Measurements from ENCODE around the gene SPOCK1. TPM values are rescaled to one million over a fixed set of nuclear protein-coding genes. Genes with fewer than 3 reads are reported as not detected.

The SPOCK1 gene
- total RNA-seq, 1 experiment from 2014 or later: 4.0 TPM

DNA sequence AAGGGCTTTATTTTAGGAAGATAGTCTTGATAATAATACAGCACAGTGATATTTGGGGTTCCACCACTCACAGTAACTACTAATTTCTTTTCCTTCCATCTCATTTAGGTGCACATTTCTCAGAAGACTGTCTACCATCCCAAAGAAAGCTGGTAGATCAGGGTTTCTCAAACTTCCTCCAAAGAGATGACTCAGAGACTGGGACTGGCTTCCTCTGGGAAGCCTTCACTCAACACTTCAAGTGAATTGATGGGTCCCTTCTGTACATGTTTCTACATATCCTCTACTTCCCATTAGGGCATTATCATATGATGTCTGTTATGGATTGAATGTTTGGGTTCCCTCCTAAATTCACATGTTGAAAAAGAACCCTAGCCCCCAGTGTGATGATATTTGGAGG lies 138.5 kb downstream of the SPOCK1 start:
- no peaks in the 10 kb centered on the region for H3K4me1 ChIP-seq (ENCODE audit: insufficient read depth, low read length, poor library complexity, severe bottlenecking)
- TF ChIP-seq CTCF (conservative IDR thresholded peaks at IDR 0.05; ENCODE audit: low read depth, low read length) (no peak), EZH2 (IDR thresholded peaks at IDR 0.05; ENCODE audit: borderline replicate concordance, low read depth, low read length, poor library complexity, severe bottlenecking) (no peak)
- CTCF ChIA-PET: no interaction called here
- DNase-seq (ENCODE audit: low spot score): no peak
- no TSS peak for BruUV-seq (replicated peaks)
- H3K9me3 ChIP-seq (ENCODE audit: low read depth, low read length, poor library complexity, severe bottlenecking): no peaks in the 10 kb centered on the region
- H3K36me3 ChIP-seq (ENCODE audit: insufficient read depth, low read length, poor library complexity, severe bottlenecking): no peaks in the 10 kb centered on the region
- POLR2A ChIA-PET (ENCODE audit: low non-redundant PET): no interaction called here
- H3K27ac ChIP-seq (ENCODE audit: low read depth, low read length, poor library complexity, severe bottlenecking): no peak overlapping the region
- H3K27me3 ChIP-seq (replicated peaks; ENCODE audit: insufficient read depth, low read depth, low read length, poor library complexity): peaks cover 38% of the 10 kb centered on the region
- no peak overlapping the region for H3K4me3 ChIP-seq (ENCODE audit: low read depth, low read length, poor library complexity, severe bottlenecking)
- intact Hi-C loops (cut with micrococcal nuclease; ENCODE audit: unreplicated experiment): no loop called here

DNA sequence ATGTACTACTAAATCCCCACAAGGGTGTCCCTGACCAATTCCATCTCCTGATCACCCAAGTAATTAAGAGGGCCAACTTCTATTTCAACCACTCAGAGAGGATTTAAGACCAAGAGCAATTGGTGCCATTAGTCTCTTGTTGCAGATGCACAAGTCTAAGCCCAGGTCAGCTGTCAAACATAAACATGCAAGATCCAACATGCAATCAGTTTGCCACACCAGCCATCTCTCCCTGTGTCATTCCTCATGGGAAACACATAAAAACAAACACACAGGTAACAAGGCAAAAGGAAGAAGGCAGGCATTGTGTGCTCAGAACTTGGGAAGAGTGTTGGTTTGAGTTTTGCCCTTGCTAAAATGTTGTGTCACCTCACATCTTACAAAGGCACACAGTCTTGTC lies 139.2 kb downstream of the SPOCK1 start:
- Histone ChIP-seq H3K9me3 (ENCODE audit: low read depth, low read length, poor library complexity, severe bottlenecking) (no peaks in the 10 kb centered on the region), H3K4me3 (ENCODE audit: low read depth, low read length, poor library complexity, severe bottlenecking) (no peak overlapping the region), H3K27ac (ENCODE audit: low read depth, low read length, poor library complexity, severe bottlenecking) (no peak overlapping the region), H3K36me3 (ENCODE audit: insufficient read depth, low read length, poor library complexity, severe bottlenecking) (no peaks in the 10 kb centered on the region), H3K4me1 (ENCODE audit: insufficient read depth, low read length, poor library complexity, severe bottlenecking) (no peaks in the 10 kb centered on the region), H3K27me3 (replicated peaks; ENCODE audit: insufficient read depth, low read depth, low read length, poor library complexity) (peaks cover 37% of the 10 kb centered on the region)
- ChIA-PET POLR2A (ENCODE audit: low non-redundant PET) (no interaction called here), CTCF (no interaction called here)
- no peak for TF ChIP-seq CTCF (conservative IDR thresholded peaks at IDR 0.05; ENCODE audit: low read depth, low read length)
- TF ChIP-seq EZH2 (IDR thresholded peaks at IDR 0.05; ENCODE audit: borderline replicate concordance, low read depth, low read length, poor library complexity, severe bottlenecking): no peak
- BruUV-seq (replicated peaks): no TSS peak
- DNase-seq (ENCODE audit: low spot score): no peak
- intact Hi-C loops (cut with micrococcal nuclease; ENCODE audit: unreplicated experiment): no loop called here

DNA sequence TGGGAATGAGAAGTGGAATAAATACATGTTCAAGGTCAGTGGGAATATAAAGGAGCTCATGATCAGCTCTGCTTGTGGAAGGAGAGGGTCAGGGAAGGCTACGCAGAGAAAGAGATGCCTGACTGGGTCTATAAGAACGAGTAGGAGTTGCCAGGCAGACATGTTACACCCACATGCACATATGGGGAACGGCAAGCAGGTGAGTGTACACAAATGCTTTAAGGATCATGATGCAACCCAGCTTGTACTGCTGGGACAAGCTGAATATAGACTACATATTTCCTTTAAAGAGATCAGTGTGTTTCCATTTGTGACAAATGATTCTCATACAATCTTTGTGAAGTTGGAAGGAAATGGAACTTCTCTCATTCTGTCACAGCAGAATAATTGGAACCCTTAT lies 141.7 kb downstream of the SPOCK1 start:
- intact Hi-C loops (cut with micrococcal nuclease; ENCODE audit: unreplicated experiment): no loop called here
- H3K4me3 ChIP-seq (ENCODE audit: low read depth, low read length, poor library complexity, severe bottlenecking): no peak overlapping the region
- H3K36me3 ChIP-seq (ENCODE audit: insufficient read depth, low read length, poor library complexity, severe bottlenecking): no peaks in the 10 kb centered on the region
- TF ChIP-seq EZH2 (IDR thresholded peaks at IDR 0.05; ENCODE audit: borderline replicate concordance, low read depth, low read length, poor library complexity, severe bottlenecking): no peak
- TF ChIP-seq CTCF (conservative IDR thresholded peaks at IDR 0.05; ENCODE audit: low read depth, low read length): no peak
- DNase-seq (ENCODE audit: low spot score): no peak
- H3K4me1 ChIP-seq (ENCODE audit: insufficient read depth, low read length, poor library complexity, severe bottlenecking): no peaks in the 10 kb centered on the region
- no peak overlapping the region for H3K27ac ChIP-seq (ENCODE audit: low read depth, low read length, poor library complexity, severe bottlenecking)
- no TSS peak for BruUV-seq (replicated peaks)
- POLR2A ChIA-PET (ENCODE audit: low non-redundant PET): no interaction called here
- H3K9me3 ChIP-seq (ENCODE audit: low read depth, low read length, poor library complexity, severe bottlenecking): no peaks in the 10 kb centered on the region
- H3K27me3 ChIP-seq (replicated peaks; ENCODE audit: insufficient read depth, low read depth, low read length, poor library complexity): peaks cover 58% of the 10 kb centered on the region
- CTCF ChIA-PET: no interaction called here

Measured in A673 (cell line).